Mucosa of stomach (tissue), 1 donor: ENCODE results near the gene RADIL.

ENCODE experiments used
- H3K27me3 ChIP-seq: one replicate; pipeline ENCODE4 v1.7.0; 2013; ENCODE audit warnings: mild to moderate bottlenecking, low read length; ENCODE audit not compliant: control insufficient read depth, insufficient read depth
- H3K36me3 ChIP-seq: one replicate; pipeline ENCODE4 v1.7.0; 2013; ENCODE audit warnings: low read length; ENCODE audit not compliant: control insufficient read depth, insufficient read depth
- H3K4me1 ChIP-seq: one replicate; pipeline ENCODE4 v1.7.0; 2013; ENCODE audit warnings: mild to moderate bottlenecking, low read length; ENCODE audit not compliant: control insufficient read depth, insufficient read depth
- H3K4me3 ChIP-seq: one replicate; pipeline ENCODE4 v1.7.0; 2013; ENCODE audit warnings: low read length
- H3K9ac ChIP-seq: one replicate; pipeline ENCODE4 v1.7.0; 2013; ENCODE audit warnings: mild to moderate bottlenecking, low read length, moderate library complexity
- H3K9me3 ChIP-seq: one replicate; pipeline ENCODE4 v1.7.0; 2013; ENCODE audit warnings: mild to moderate bottlenecking, low read length, moderate library complexity; ENCODE audit not compliant: control insufficient read depth
- donor health status: Pancreatic carcinoma.

The RADIL gene

DNA sequence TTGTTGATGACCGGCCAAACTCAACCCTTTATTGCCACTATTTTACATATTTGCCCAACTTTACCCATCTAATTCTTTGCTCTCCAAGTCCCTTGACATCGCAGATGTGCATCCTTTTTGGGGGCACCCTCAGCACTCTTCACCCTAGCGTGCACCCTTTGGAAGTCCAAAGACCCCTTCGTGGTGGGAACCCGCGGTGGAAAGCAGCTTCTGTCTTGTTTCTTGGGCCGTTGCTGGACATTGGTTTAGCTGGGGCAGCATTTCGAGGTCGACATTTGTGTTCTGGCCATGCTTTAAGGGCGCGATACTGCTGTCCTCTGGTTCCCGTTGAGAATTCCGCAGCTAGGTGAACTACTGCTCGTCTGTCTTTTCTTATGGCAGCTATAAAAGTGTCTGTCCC is 21.4 kb downstream of the RADIL start:
- H3K4me3 ChIP-seq: no peak overlapping the region
- no peaks in the 10 kb centered on the region for H3K9me3 ChIP-seq
- no peaks in the 10 kb centered on the region for H3K36me3 ChIP-seq
- H3K27me3 ChIP-seq: peaks cover 14% of the 10 kb centered on the region
- H3K4me1 ChIP-seq: no peaks in the 10 kb centered on the region
- H3K9ac ChIP-seq: no peak overlapping the region

GRCh38 chr7:4861673-4862072 is 21.8 kb downstream of the RADIL start, which contains the start of gene PAPOLB:
TSS of gene PAPOLB (minus strand) at chr7:4862030. CDS start at chr7:4861810, 220 bp downstream.
- H3K9ac ChIP-seq: no peak within 1 kb of the TSS
- H3K36me3 ChIP-seq: no peaks in the 10 kb centered on the region
- no peaks in the 10 kb centered on the region for H3K4me1 ChIP-seq
- H3K27me3 ChIP-seq: peaks cover 14% of the 10 kb centered on the region
- no peak within 1 kb of the TSS for H3K4me3 ChIP-seq
- no peaks in the 10 kb centered on the region for H3K9me3 ChIP-seq

GRCh38 chr7:4861227-4861626 is 22.3 kb downstream of the RADIL start:
- Histone ChIP-seq H3K4me1 (no peaks in the 10 kb centered on the region), H3K36me3 (no peaks in the 10 kb centered on the region), H3K9ac (no peak overlapping the region), H3K9me3 (no peaks in the 10 kb centered on the region), H3K27me3 (peaks cover 14% of the 10 kb centered on the region), H3K4me3 (no peak overlapping the region)

- Histone ChIP-seq H3K9ac (no peak overlapping the region), H3K4me3 (no peak overlapping the region), H3K27me3 (peaks cover 13% of the 10 kb centered on the region), H3K9me3 (no peaks in the 10 kb centered on the region), H3K4me1 (no peaks in the 10 kb centered on the region), H3K36me3 (no peaks in the 10 kb centered on the region)
These were observed 26.3 kb downstream of the RADIL start for GRCh38 chr7:4857189-4857588.

- H3K27me3 ChIP-seq: peaks cover 6% of the 10 kb centered on the region
- no peaks in the 10 kb centered on the region for H3K4me1 ChIP-seq
- H3K36me3 ChIP-seq: no peaks in the 10 kb centered on the region
- no peaks in the 10 kb centered on the region for H3K9me3 ChIP-seq
- no peak overlapping the region for H3K4me3 ChIP-seq
- no peak overlapping the region for H3K9ac ChIP-seq
These were observed 27.0 kb downstream of the RADIL start for GRCh38 chr7:4856336-4857057.

- Histone ChIP-seq H3K4me3 (no peak overlapping the region), H3K36me3 (no peaks in the 10 kb centered on the region), H3K9me3 (no peaks in the 10 kb centered on the region), H3K4me1 (no peaks in the 10 kb centered on the region), H3K9ac (no peak overlapping the region), H3K27me3 (no peaks in the 10 kb centered on the region)
These were observed 28.6 kb downstream of the RADIL start for GRCh38 chr7:4854916-4855315.

DNA sequence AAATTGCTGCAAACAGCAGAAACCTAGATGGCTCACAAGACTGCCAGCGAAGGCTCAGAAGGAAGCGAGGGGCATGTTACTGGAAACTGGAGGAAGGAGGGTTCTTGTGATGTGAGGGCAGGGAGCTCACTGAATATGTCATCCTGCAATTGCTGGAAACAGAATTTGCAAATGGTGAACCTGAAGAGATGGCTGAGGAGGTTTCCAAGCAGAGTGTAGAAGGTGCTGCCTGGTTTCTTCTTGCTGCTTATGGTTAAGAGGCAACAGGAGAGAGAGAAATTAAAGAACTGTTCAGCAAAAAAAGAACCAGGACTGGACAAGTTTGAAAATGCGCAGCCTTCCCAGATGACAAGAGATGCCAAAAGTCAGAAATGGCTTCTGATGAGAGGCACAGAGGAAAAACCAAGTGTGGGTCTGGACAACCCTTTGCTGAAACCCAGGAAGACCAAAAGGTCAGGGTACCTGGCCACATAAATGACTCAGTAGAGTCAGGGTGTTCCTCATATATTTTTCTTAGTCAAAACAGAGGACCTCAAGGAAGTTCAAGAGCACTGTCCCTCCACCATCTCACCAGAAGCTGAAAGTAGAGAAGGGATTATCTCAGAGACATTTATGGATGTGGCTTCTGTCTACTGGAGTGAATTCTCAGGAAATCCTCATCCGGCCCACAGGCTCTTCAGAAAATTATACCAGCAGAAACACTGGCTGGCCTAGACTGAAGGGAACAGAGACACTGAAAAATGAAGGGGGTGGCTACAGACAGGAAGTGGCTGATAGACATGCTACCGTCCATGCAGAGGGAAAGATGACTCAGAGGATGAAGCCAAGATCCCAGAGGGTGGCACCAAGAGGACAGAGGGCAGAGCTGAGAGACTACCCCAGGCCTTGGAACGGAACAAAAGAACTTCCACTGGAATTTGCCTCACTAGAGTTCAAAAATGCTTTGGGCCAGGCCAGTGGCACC is 31.8 kb downstream of the RADIL start:
- no peaks in the 10 kb centered on the region for H3K27me3 ChIP-seq
- no peak overlapping the region for H3K9ac ChIP-seq
- no peaks in the 10 kb centered on the region for H3K9me3 ChIP-seq
- H3K4me1 ChIP-seq: no peaks in the 10 kb centered on the region
- no peak overlapping the region for H3K4me3 ChIP-seq
- no peaks in the 10 kb centered on the region for H3K36me3 ChIP-seq

DNA sequence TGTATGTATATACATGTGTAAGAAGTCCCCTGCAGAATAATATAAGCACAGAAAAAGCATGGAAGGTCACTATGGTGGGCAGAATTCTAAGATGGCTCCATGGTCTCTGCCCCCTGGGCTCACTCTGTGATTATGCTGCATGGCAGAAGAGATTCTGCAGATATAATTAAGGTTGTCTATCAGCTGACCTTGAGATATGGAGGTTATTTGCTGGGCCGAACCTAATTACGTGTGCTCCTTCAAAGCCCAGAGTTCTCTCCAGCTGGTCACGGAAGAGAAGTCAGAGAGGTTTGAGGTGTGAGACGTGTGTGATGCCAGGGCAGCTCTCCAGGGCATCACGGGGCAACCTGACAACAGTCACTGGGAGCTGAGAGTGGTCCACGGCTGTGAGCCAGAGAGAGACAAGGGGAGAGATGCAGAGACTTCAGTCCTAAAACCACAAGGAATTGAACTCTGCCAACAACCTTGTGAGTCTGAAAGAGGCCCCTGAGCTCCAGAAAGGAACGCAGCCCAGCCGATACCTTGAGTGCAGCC is 33.2 kb downstream of the RADIL start:
- Histone ChIP-seq H3K27me3 (no peaks in the 10 kb centered on the region), H3K9me3 (no peaks in the 10 kb centered on the region), H3K9ac (no peak overlapping the region), H3K4me1 (no peaks in the 10 kb centered on the region), H3K36me3 (no peaks in the 10 kb centered on the region), H3K4me3 (no peak overlapping the region)

GRCh38 chr7:4849390-4849789 is 34.1 kb downstream of the RADIL start:
- H3K4me1 ChIP-seq: no peaks in the 10 kb centered on the region

GRCh38 chr7:4845740-4846142 is 37.8 kb downstream of the RADIL start:
- Histone ChIP-seq H3K27me3 (no peaks in the 10 kb centered on the region), H3K4me3 (no peak overlapping the region)

More at GRCh38 chr7:4849390-4849789, 34.1 kb downstream of the RADIL start:
- Histone ChIP-seq H3K36me3 (no peaks in the 10 kb centered on the region), H3K9ac (no peak overlapping the region), H3K4me3 (no peak overlapping the region), H3K27me3 (no peaks in the 10 kb centered on the region), H3K9me3 (no peaks in the 10 kb centered on the region)

GRCh38 chr7:4842319-4843064 is 41.0 kb downstream of the RADIL start:
- no peaks in the 10 kb centered on the region for H3K36me3 ChIP-seq
- H3K27me3 ChIP-seq: no peaks in the 10 kb centered on the region
- H3K4me1 ChIP-seq: no peaks in the 10 kb centered on the region
- no peak overlapping the region for H3K9ac ChIP-seq
- no peak overlapping the region for H3K4me3 ChIP-seq
- no peaks in the 10 kb centered on the region for H3K9me3 ChIP-seq

More at GRCh38 chr7:4845740-4846142, 37.8 kb downstream of the RADIL start:
- no peak overlapping the region for H3K9ac ChIP-seq
- H3K36me3 ChIP-seq: no peaks in the 10 kb centered on the region
- H3K4me1 ChIP-seq: no peaks in the 10 kb centered on the region
- H3K9me3 ChIP-seq: no peaks in the 10 kb centered on the region
